Endothelial cell of umbilical vein (primary cell): ENCODE data around the gene TXNRD1. TPM values are rescaled to one million over a fixed set of nuclear protein-coding genes. Genes with fewer than 3 reads are reported as not detected.

ENCODE experiments used
- BruUV-seq: library from RNA; stranded (reverse); fragments of 400-500 nt; replicated peaks from 2 replicates; lab custom pipeline; 2021; lab: Mats Ljungman, UMichigan
- CTCF ChIA-PET: fragments of 300-600, 350-600 bp; sonication (Branson Sonifier 250); formaldehyde crosslinking; loops from one replicate; lab custom pipeline; 2021; ENCODE audit warnings: antibody characterized with exemption, inconsistent platforms; lab: Charles Lee
- POLR2A ChIA-PET: fragments of 300-600, 350-600 bp; sonication (Branson Sonifier 250); formaldehyde crosslinking; loops from one replicate; lab custom pipeline; 2021; ENCODE audit warnings: antibody characterized with exemption, inconsistent platforms; lab: Charles Lee
- DNase-seq: peaks from one replicate; pipeline ENCODE4 v3.0.0-alpha.2; 2011; ENCODE audit warnings: low read depth, low spot score
- FAIRE-seq: peaks from 2 replicates; lab custom pipeline; 2011; peaks lifted over from hg19 to GRCh38; lab: Jason Lieb, UNC
- H2AFZ ChIP-seq: 2 replicates; pipeline ENCODE4 v1.6.0; 2012; ENCODE audit warnings: low read depth, low read length, control low read depth, inconsistent platforms
- H3K27ac ChIP-seq: 2 replicates; pipeline ENCODE4 v1.5.1; 2011; ENCODE audit warnings: low read depth, mild to moderate bottlenecking, control low read depth, low read length, moderate library complexity; ENCODE audit not compliant: insufficient read depth
- H3K27me3 ChIP-seq, 2 experiments: 2 replicates each; pipeline versions ENCODE4 v1.6.0 to v1.6.1; 2011; ENCODE audit warnings: low read length in 2 of 2, mixed read lengths in 1 of 2; ENCODE audit not compliant: control insufficient read depth in 2 of 2, insufficient read depth in 2 of 2
- H3K36me3 ChIP-seq, 2 experiments: 2 replicates in 1 of 2; 3 replicates in 1 of 2; pipeline ENCODE4 v1.5.1; 2011; ENCODE audit warnings: low read length in 2 of 2, mild to moderate bottlenecking in 1 of 2, moderate library complexity in 1 of 2; ENCODE audit not compliant: control insufficient read depth in 2 of 2, insufficient read depth in 2 of 2; ENCODE audit errors: extremely low read depth in 1 of 2
- H3K4me1 ChIP-seq: 3 replicates; pipeline ENCODE4 v1.5.1; 2011; ENCODE audit warnings: mild to moderate bottlenecking, low read length; ENCODE audit not compliant: control insufficient read depth, insufficient read depth; ENCODE audit errors: extremely low read depth
- H3K4me2 ChIP-seq: 2 replicates; pipeline ENCODE4 v1.6.1; 2011; ENCODE audit warnings: low read length, control low read depth, mixed read lengths; ENCODE audit not compliant: insufficient read depth
- H3K4me3 ChIP-seq, 3 experiments: fragments of 200-600 bp in 1 of 3; sonication (generic), shearing (Covaris generic) in 1 of 3; replicated peaks in 1 of 3; 2 replicates each; pipeline ENCODE4 v1.5.1; 2011 to 2016; ENCODE audit warnings: control low read depth in 3 of 3, low read length in 3 of 3, mild to moderate bottlenecking in 2 of 3, inconsistent platforms in 1 of 3, low read depth in 1 of 3, moderate library complexity in 1 of 3; ENCODE audit not compliant: insufficient read depth in 1 of 3
- H3K79me2 ChIP-seq: 2 replicates; pipeline ENCODE4 v1.6.0; 2012; ENCODE audit warnings: low read length, inconsistent platforms; ENCODE audit not compliant: control insufficient read depth, insufficient read depth
- H3K9ac ChIP-seq: replicated peaks from 2 replicates; pipeline ENCODE3; 2011; ENCODE audit warnings: low read length, control low read depth; ENCODE audit not compliant: insufficient read depth; ENCODE audit errors: extremely low read depth
- H3K9me1 ChIP-seq: replicated peaks from 3 replicates; pipeline ENCODE4 v1.6.0; 2011; ENCODE audit warnings: mild to moderate bottlenecking, low read length; ENCODE audit not compliant: control insufficient read depth, insufficient read depth; ENCODE audit errors: extremely low read depth
- H3K9me3 ChIP-seq: replicated peaks from 2 replicates; pipeline ENCODE4 v1.5.1; 2012; ENCODE audit warnings: low read length, inconsistent platforms; ENCODE audit not compliant: control insufficient read depth, insufficient read depth
- H4K20me1 ChIP-seq: replicated peaks from 2 replicates; pipeline ENCODE3; 2011; ENCODE audit warnings: mild to moderate bottlenecking, low read length; ENCODE audit not compliant: control insufficient read depth, insufficient read depth; ENCODE audit errors: extremely low read depth
- EZH2 ChIP-seq: IDR thresholded peaks from 2 replicates; pipeline ENCODE4 v1.6.1; 2012; ENCODE audit warnings: borderline replicate concordance, low read depth, mild to moderate bottlenecking, moderate library complexity, low read length, inconsistent platforms; ENCODE audit not compliant: severe bottlenecking
- POLR2A ChIP-seq: IDR thresholded peaks from 2 replicates; pipeline ENCODE4 v1.6.1; 2012; ENCODE audit warnings: low read depth, mild to moderate bottlenecking, control low read depth, low read length
- POLR2AphosphoS5 ChIP-seq: IDR thresholded peaks from 2 replicates; pipeline ENCODE4 v1.6.1; 2012; ENCODE audit warnings: low read depth, mild to moderate bottlenecking, control low read depth, low read length, moderate library complexity; ENCODE audit not compliant: insufficient read depth
- dilution Hi-C: fragments of 300-500 bp; cut with MboI; formaldehyde crosslinking; loops from one replicate; pipeline ENCODE4 v1.15.0; 2019; ENCODE audit warnings: low sequenced_read_pairs; ENCODE audit not compliant: extremely low pct_ligation_motif_present
- intact Hi-C: fragments of 100-400 bp; cut with micrococcal nuclease; formaldehyde crosslinking; loops from one replicate; pipeline ENCODE4 v1.10.0; 2022
- polyA plus RNA-seq, 4 experiments: library from polyadenylated mRNA; depleted of rRNA in 3 of 4; stranded (reverse) in 3 of 4; unstranded in 1 of 4; fragments of >200 nt; gene quantifications; 2 replicates each; pipeline versions ENCODE4 v1.2.1 to v1.2.3, GENCODE V29; 2011 to 2012; ENCODE audit warnings: missing spikeins in 1 of 4
- total RNA-seq: library from RNA; stranded (reverse); gene quantifications from 2 replicates; pipeline ENCODE4 v1.2.3, GENCODE V29; 2021
- TF ChIP-seq, protein P1 (sequence below), 2 donors: IDR thresholded peaks; 1 replicate in 1 of 2; 2 replicates in 1 of 2; pipeline ENCODE4 v1.5.1; 2011; ENCODE audit warnings: low read length in 2 of 2, mild to moderate bottlenecking in 2 of 2, moderate library complexity in 2 of 2, control low read depth in 1 of 2, inconsistent platforms in 1 of 2, low read depth in 1 of 2; ENCODE audit not compliant: insufficient read depth in 1 of 2; ENCODE audit errors: extremely low read depth in 1 of 2
- TF ChIP-seq, protein P2 (sequence below): IDR thresholded peaks from 2 replicates; pipeline ENCODE4 v1.6.1; 2011; ENCODE audit not compliant: insufficient read depth, insufficient read length

The TXNRD1 gene
- total and polyA plus RNA-seq, 2 donors (not counting 3 experiments of a cell fraction or from before 2014, with no cell fraction given) = 309 to 566 TPM

GRCh38 chr12:104378427-104378826, 162.8 kb downstream of the TXNRD1 start:
- Histone ChIP-seq H3K4me1 (no peaks in the 10 kb centered on the region), H2AFZ (no peak overlapping the region), H3K9ac (no peak overlapping the region), H3K27ac (no peak overlapping the region), H3K9me3 (no peaks in the 10 kb centered on the region), H3K9me1 (no peaks in the 10 kb centered on the region), H3K27me3 (no peaks in the 10 kb centered on the region), H3K36me3 (no peaks in the 10 kb centered on the region), H3K4me3 (no peak overlapping the region), H4K20me1 (no peaks in the 10 kb centered on the region), H3K4me2 (no peak overlapping the region), H3K79me2 (no peaks in the 10 kb centered on the region)
- CTCF ChIA-PET = interaction anchor here (0.7 to 1.5 kb wide), 2 partner anchors 80 to 498 kb away, joined by 3 read pairs; no protein-coding TSS in a partner anchor
- TF ChIP-seq, protein P1, sequence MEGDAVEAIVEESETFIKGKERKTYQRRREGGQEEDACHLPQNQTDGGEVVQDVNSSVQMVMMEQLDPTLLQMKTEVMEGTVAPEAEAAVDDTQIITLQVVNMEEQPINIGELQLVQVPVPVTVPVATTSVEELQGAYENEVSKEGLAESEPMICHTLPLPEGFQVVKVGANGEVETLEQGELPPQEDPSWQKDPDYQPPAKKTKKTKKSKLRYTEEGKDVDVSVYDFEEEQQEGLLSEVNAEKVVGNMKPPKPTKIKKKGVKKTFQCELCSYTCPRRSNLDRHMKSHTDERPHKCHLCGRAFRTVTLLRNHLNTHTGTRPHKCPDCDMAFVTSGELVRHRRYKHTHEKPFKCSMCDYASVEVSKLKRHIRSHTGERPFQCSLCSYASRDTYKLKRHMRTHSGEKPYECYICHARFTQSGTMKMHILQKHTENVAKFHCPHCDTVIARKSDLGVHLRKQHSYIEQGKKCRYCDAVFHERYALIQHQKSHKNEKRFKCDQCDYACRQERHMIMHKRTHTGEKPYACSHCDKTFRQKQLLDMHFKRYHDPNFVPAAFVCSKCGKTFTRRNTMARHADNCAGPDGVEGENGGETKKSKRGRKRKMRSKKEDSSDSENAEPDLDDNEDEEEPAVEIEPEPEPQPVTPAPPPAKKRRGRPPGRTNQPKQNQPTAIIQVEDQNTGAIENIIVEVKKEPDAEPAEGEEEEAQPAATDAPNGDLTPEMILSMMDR (IDR thresholded peaks at IDR 0.05; ENCODE audit: extremely low read depth in 1 of 2, insufficient read depth in 1 of 2, low read depth in 1 of 2, low read length in 2 of 2) = no peak
- TF ChIP-seq POLR2AphosphoS5 (no peak), EZH2 (no peak), POLR2A (no peak)
- TF ChIP-seq, protein P2, sequence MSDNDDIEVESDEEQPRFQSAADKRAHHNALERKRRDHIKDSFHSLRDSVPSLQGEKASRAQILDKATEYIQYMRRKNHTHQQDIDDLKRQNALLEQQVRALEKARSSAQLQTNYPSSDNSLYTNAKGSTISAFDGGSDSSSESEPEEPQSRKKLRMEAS = no peak
- intact Hi-C loops = no loop called here
- FAIRE-seq (no peak), DNase-seq (no peak)
- POLR2A ChIA-PET = no interaction called here
- dilution Hi-C loops = no loop called here
- no TSS peak for BruUV-seq
